Mononuclear cell (primary cell): ENCODE data around the gene DRC3. TPM values are rescaled to one million over a fixed set of nuclear protein-coding genes. Genes with fewer than 3 reads are reported as not detected.
"Not testable (repeated sequence)": the region's sequence is repeated elsewhere in the genome, so short reads cannot be mapped to it uniquely, and the experiment has no call there.

Source experiments
- H3K27me3 ChIP-seq: 2 replicates; pipeline ENCODE4 v1.6.0; 2011; ENCODE audit warnings: low read length, control low read depth; ENCODE audit not compliant: insufficient read depth
- H3K4me1 ChIP-seq: 2 replicates; pipeline ENCODE4 v1.5.1; 2011; ENCODE audit warnings: mild to moderate bottlenecking, low read length, control low read depth; ENCODE audit not compliant: insufficient read depth
- H3K4me3 ChIP-seq: 2 replicates; pipeline ENCODE4 v1.5.1; 2011; ENCODE audit warnings: mild to moderate bottlenecking, low read length, moderate library complexity
- H3K9me3 ChIP-seq: 2 replicates; pipeline ENCODE4 v1.5.1; 2011; ENCODE audit warnings: low read depth, mild to moderate bottlenecking, control low read depth, low read length
- total RNA-seq: library from RNA; depleted of rRNA; stranded (reverse); fragments of >200 nt; gene quantifications from one replicate; pipeline ENCODE4 v1.2.3, GENCODE V29; 2012

DRC3 gene
- total RNA-seq, 1 donor, result not detected

DNA sequence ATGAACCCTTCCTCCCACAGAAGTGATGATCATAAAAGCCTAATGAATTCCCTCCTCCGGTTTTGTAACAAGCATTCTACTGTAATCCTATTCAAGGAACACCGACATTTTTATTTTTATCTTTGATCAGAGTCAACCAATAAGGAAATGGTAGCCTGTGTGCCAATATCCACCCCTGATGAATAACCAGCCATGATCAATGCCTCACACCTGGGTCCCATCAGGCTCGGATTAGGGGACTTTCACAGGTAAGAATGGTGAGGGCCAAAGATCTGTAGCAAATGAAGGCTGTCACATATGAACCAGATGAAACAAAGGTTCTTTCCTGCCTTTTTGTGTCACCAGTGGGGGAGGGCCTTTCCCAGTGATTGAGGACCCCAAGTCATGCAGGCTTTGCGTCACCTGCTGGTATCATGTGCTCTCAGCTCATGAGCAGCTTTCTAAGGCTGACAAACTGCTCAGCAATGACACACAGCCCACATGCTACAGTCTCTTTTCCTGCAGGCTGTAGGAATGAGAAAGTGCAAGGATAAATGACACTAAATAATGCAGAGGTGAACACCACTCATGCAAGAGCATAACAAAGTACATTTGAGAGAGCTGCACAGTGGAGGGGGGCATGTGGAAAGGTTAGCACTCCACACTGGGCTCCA lies 35.3 kb upstream of the DRC3 start:
- no peaks in the 10 kb centered on the region for H3K27me3 ChIP-seq
- H3K4me1 ChIP-seq, result peaks cover 27% of the 10 kb centered on the region
- no peak overlapping the region for H3K4me3 ChIP-seq
- no peaks in the 10 kb centered on the region for H3K9me3 ChIP-seq

DNA sequence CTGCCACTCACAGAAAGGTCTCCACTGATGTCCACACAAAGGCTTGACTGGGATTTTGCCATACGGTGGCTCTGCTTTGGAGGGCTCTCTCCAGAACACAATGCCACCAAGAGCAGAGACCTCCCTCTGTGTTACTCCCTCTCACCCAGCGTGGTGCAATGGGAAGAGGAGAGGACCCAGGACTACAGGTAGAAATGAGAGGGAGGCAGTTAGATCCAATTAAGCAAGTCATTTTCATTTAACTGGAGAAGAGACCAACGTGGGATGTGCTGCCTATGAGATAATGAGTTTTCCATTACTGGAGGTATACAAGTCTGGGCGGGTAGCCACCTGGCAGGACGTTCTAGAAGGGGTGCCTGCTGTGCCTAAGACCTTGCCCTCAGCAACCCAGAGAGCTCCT lies 34.7 kb upstream of the DRC3 start:
- Histone ChIP-seq H3K4me1 (peaks cover 27% of the 10 kb centered on the region), H3K4me3 (no peak overlapping the region), H3K9me3 (no peaks in the 10 kb centered on the region), H3K27me3 (no peaks in the 10 kb centered on the region)

DNA sequence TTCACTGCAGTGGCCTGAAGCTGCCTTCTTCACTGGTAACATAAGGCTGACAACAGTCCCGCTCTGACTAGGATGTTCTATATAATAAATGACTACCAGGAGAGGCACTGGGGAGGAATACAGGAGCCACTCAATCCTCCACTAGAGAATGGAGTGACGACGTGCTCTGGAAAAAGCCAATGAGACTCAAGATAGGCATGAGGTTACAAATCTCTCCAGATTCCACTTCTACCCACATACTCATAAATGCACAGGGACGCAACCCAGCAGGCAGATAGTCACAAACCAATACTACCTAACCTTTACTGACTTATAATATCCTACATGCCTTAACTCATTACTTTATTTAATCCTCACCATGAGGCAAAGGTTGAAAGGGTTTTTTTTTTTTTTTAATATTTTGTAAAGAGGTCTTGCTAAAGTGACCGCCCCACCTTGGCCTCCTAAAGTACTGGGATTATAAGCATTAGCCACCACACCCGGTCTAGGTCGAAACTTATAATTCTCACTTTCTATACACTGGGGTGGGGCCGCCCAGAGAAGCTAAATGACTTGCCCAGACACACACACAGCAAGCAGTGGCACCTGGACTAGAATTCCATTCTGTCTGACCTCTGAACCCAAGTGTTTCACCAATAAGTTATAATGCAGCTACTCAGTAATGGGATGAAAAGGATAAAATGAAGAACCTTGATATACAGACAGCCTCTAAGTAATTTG lies 34.1 kb upstream of the DRC3 start:
- Histone ChIP-seq H3K4me1 (peaks cover 30% of the 10 kb centered on the region), H3K4me3 (no peak overlapping the region), H3K9me3 (no peaks in the 10 kb centered on the region), H3K27me3 (no peaks in the 10 kb centered on the region)

GRCh38 chr17:17939941-17940340 lies 32.7 kb upstream of the DRC3 start:
- H3K4me1 ChIP-seq, result peaks cover 29% of the 10 kb centered on the region
- H3K4me3 ChIP-seq, H3K27me3 ChIP-seq, H3K9me3 ChIP-seq: not testable (repeated sequence)

DNA sequence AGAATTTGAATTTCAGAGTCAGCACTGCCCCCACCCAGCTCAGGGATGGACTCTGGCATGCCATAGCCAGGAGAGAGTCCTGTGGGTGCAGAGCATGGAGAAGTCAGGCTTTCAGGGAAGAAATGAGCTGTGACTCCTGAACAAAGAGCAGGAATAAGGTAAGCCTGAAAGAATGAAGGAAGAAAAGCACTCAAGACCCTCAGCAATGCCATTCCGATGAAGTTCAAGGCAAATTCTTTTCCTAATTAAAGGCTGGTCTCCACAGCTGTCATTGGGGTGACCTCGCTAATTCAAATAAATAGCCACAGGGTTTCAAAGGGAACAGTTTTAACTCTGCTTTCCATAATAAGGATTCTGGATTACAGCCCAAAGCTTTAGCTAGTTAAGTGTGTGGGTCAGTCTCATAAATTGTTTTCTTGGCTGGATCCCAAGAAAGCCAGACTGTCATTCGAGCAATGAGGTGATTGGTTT lies 32.2 kb upstream of the DRC3 start:
- Histone ChIP-seq H3K27me3 (no peaks in the 10 kb centered on the region), H3K4me3 (no peak overlapping the region), H3K9me3 (no peaks in the 10 kb centered on the region), H3K4me1 (peaks cover 24% of the 10 kb centered on the region)

GRCh38 chr17:17941015-17941414 lies 31.6 kb upstream of the DRC3 start:
- Histone ChIP-seq H3K9me3 (no peaks in the 10 kb centered on the region), H3K4me1 (peaks cover 19% of the 10 kb centered on the region), H3K27me3 (no peaks in the 10 kb centered on the region), H3K4me3 (no peak overlapping the region)

DNA sequence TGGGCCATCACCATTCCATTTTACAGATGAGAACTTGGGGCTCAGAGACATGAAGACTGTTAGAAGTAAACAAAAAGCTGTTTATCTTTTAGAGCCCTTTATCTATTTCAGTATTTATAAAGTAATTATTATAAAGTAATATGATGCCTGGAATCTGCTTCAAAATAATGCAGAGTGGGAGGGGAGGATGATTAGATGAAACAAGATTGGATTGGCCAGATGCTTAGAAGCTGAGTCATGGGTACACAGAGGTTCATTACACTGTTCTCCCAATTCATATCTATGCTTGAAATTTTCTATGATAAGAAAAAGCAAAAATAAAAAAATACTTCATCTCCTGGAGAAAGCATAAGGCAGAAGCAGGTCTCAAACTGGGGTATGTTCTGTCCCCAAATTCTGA lies 29.8 kb upstream of the DRC3 start:
- no peaks in the 10 kb centered on the region for H3K9me3 ChIP-seq
- H3K4me1 ChIP-seq, result peaks cover 11% of the 10 kb centered on the region
- no peak overlapping the region for H3K4me3 ChIP-seq
- H3K27me3 ChIP-seq, result no peaks in the 10 kb centered on the region

DNA sequence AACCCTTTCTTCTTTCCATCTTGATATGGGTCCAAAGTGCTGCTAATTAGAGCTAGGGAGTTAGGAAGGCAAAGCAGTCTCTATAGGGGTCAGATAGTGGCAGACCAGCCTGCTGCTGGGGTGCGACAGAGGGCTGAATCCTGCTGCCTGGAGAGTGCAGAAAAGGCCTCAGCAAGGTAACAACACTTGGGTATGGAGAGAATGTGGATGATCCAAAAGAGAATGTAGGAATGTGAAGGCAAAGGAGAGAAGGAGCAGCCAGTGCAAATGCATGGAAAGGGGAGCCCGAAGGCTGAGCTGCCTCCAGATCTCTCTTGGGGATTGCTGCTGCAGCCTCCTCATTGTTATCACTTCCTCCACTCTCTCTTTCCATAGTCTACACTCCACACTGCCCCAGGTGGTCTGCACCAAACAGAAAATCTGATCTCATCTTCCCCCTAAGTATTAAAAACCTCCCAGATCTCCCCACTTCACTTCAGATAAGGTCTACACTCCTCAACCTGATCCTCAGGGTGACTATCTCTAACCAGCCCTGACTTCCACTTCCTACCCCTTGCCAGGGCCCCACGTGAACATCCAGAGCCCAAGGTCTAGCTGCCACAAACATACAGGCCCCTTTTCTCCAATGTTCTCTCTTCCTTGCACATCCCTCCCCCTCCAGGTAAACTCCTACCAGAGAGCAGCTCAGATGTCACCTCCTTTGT lies 29.2 kb upstream of the DRC3 start:
- H3K4me3 ChIP-seq, result no peak overlapping the region
- H3K27me3 ChIP-seq, result no peaks in the 10 kb centered on the region
- peaks cover 11% of the 10 kb centered on the region for H3K4me1 ChIP-seq
- no peaks in the 10 kb centered on the region for H3K9me3 ChIP-seq

GRCh38 chr17:17944242-17944641 lies 28.4 kb upstream of the DRC3 start:
- Histone ChIP-seq H3K27me3 (no peaks in the 10 kb centered on the region), H3K9me3 (no peaks in the 10 kb centered on the region), H3K4me1 (peaks cover 11% of the 10 kb centered on the region), H3K4me3 (no peak overlapping the region)

- H3K4me3 ChIP-seq, result no peak overlapping the region
- no peaks in the 10 kb centered on the region for H3K9me3 ChIP-seq
- H3K4me1 ChIP-seq, result peaks cover 11% of the 10 kb centered on the region
- H3K27me3 ChIP-seq, result no peaks in the 10 kb centered on the region
Measured at GRCh38 chr17:17944743-17945142, 27.9 kb upstream of the DRC3 start.

- no peaks in the 10 kb centered on the region for H3K27me3 ChIP-seq
- no peaks in the 10 kb centered on the region for H3K9me3 ChIP-seq
- no peak overlapping the region for H3K4me3 ChIP-seq
- H3K4me1 ChIP-seq, result peaks cover 11% of the 10 kb centered on the region
Measured at GRCh38 chr17:17946093-17946492, 26.6 kb upstream of the DRC3 start.

DNA sequence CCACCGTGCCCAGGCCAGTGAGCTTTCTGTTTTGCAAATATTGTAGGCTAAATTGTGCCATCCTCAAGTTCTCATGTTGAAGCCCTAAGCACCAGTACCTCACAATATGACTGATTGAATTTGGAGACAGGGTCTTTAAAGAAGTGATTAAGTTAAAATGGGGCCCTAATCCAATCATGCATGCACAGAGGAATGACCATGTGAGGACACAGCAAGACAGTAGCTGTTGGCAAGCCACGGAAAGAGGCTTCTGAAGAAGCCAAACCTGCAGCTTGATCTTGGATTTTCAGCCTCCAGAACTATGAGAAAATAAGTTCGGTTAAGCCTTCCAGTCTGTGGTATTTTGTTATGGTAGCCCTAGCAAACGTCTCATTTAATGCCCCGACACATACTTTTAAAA lies 25.4 kb upstream of the DRC3 start:
- H3K4me1 ChIP-seq, result peaks cover 11% of the 10 kb centered on the region
- H3K4me3 ChIP-seq, result no peak overlapping the region
- no peaks in the 10 kb centered on the region for H3K9me3 ChIP-seq
- H3K27me3 ChIP-seq, result no peaks in the 10 kb centered on the region

GRCh38 chr17:17947966-17948365 lies 24.7 kb upstream of the DRC3 start:
- Histone ChIP-seq H3K9me3 (no peaks in the 10 kb centered on the region), H3K4me1 (peaks cover 11% of the 10 kb centered on the region), H3K27me3 (no peaks in the 10 kb centered on the region), H3K4me3 (no peak overlapping the region)

DNA sequence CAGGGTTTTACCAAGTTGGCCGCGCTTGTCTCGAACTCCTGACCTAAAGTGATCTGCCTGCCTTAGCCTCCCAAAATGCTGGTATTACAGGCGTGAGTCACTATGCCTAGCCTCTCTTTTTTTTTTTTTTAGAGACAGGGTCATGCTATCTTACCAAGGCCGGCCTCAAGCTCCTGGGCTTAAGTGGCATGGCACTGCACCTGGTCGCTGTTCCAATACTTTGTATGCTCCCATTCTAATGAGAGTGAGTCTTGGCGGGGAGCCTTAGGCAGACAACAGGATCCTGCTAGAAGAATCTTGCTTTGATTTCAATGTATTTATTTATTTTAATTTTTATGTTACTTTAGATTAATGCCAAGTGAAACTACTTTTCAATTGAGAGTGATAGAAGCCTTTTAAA lies 22.3 kb upstream of the DRC3 start:
- H3K9me3 ChIP-seq, result no peaks in the 10 kb centered on the region
- H3K27me3 ChIP-seq, result no peaks in the 10 kb centered on the region
- no peak overlapping the region for H3K4me3 ChIP-seq
- H3K4me1 ChIP-seq, result no peaks in the 10 kb centered on the region

DNA sequence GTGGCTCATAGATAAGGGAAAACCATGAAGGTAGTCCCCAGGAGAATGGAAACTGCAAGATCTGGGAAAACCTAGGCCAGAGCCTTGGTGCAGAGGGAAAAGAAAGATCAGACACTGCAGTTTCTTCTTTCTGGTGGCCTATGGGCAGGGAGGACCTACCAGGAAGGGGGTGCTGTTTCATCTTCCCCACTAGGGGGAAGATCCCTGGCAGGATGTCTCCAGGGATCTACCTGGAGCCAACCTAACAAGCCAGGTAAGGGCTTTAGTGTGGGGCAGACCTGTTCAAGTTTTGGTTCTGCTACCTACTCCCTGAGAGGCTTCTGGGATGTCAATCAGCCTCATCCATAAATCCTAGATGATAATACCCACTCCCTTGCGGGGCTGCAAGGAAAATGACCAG lies 21.9 kb upstream of the DRC3 start:
- H3K9me3 ChIP-seq, result no peaks in the 10 kb centered on the region
- H3K4me3 ChIP-seq, result no peak overlapping the region
- H3K4me1 ChIP-seq, result no peaks in the 10 kb centered on the region
- no peaks in the 10 kb centered on the region for H3K27me3 ChIP-seq
